Suprapubic skin (tissue), 4 donors: Measurements from ENCODE around the gene IKBIP.
"Not testable (repeated sequence)": the region's sequence is repeated elsewhere in the genome, so short reads cannot be mapped to it uniquely, and the experiment has no call there.

ENCODE experiments used
- CTCF ChIP-seq, 2 donors: fragments of 200-600 bp in 1 of 2; fragments of 450-650 bp in 1 of 2; sonication (generic) in 1 of 2; IDR thresholded peaks; one replicate each; pipeline ENCODE4 v1.5.1; 2016 to 2019; ENCODE audit warnings: antibody characterized with exemption in 2 of 2, mild to moderate bottlenecking in 1 of 2, moderate library complexity in 1 of 2
- EP300 ChIP-seq: sonication (generic); formaldehyde crosslinking; IDR thresholded peaks from one replicate; pipeline ENCODE4 v1.6.1; 2017; ENCODE audit warnings: antibody characterized with exemption
- POLR2A ChIP-seq, 2 donors: fragments of 450-650 bp; IDR thresholded peaks; one replicate each; pipeline ENCODE4 v1.6.1; 2017; ENCODE audit warnings: antibody characterized with exemption in 2 of 2, mild to moderate bottlenecking in 2 of 2, moderate library complexity in 2 of 2
- POLR2AphosphoS5 ChIP-seq, 3 donors: sonication (generic); formaldehyde crosslinking; IDR thresholded peaks; one replicate each; pipeline ENCODE4 v1.6.1; 2017; ENCODE audit warnings: antibody characterized with exemption in 3 of 3

- not testable (repeated sequence) for TF ChIP-seq CTCF (IDR thresholded peaks at IDR 0.05); POLR2A (IDR thresholded peaks at IDR 0.05); EP300; POLR2AphosphoS5 (IDR thresholded peaks at IDR 0.05)
These were observed 1.8 kb downstream of the IKBIP start for GRCh38 chr12:98642801-98643200.
